Esophagus muscularis mucosa (tissue), 4 donors: Measurements from ENCODE around the gene POMT1. TPM values are rescaled to one million over a fixed set of nuclear protein-coding genes. Genes with fewer than 3 reads are reported as not detected.
A peak's percentile ranks its signal among the peaks of the same experiment; 100 is the strongest.

Experiments used
- DNase-seq: peaks from one replicate; pipeline ENCODE4 v3.0.0-alpha.2; 2017; ENCODE audit errors: extremely low spot score
- H3K27ac ChIP-seq, 4 donors: fragments of 200-600 bp; sonication (generic); replicated peaks in 1 of 4; 1 replicate in 3 of 4; 2 replicates in 1 of 4; pipeline ENCODE4 v1.5.1; 2016 to 2019; ENCODE audit warnings: mild to moderate bottlenecking in 1 of 4
- H3K27me3 ChIP-seq, 4 donors: fragments of 200-600 bp; sonication (generic); one replicate each; pipeline versions ENCODE4 v1.5.1 to v1.6.0; 2016 to 2019
- H3K36me3 ChIP-seq, 4 donors: fragments of 200-600 bp; sonication (generic); one replicate each; pipeline ENCODE4 v1.5.1; 2016 to 2019
- H3K4me1 ChIP-seq, 4 donors: fragments of 200-600 bp; sonication (generic); one replicate each; pipeline ENCODE4 v1.5.1; 2016 to 2019
- H3K4me3 ChIP-seq, 4 donors: fragments of 200-600 bp; sonication (generic); 1 replicate in 2 of 4; 2 replicates in 2 of 4; pipeline ENCODE4 v1.5.1; 2016 to 2019; ENCODE audit warnings: mild to moderate bottlenecking in 4 of 4, moderate library complexity in 1 of 4
- H3K9me3 ChIP-seq, 4 donors: fragments of 200-600 bp; sonication (generic); 1 replicate in 3 of 4; 2 replicates in 1 of 4; pipeline ENCODE4 v1.5.1; 2016 to 2019
- EP300 ChIP-seq: sonication (generic); formaldehyde crosslinking; IDR thresholded peaks from one replicate; pipeline ENCODE4 v1.6.1; 2017; ENCODE audit warnings: antibody characterized with exemption
- POLR2A ChIP-seq: fragments of 450-650 bp; IDR thresholded peaks from one replicate; pipeline ENCODE4 v1.6.1; 2017; ENCODE audit warnings: antibody characterized with exemption, moderate library complexity, mild to moderate bottlenecking, low read depth
- POLR2AphosphoS5 ChIP-seq, 2 donors: sonication (generic); formaldehyde crosslinking; IDR thresholded peaks; one replicate each; pipeline ENCODE4 v1.6.1; 2017; ENCODE audit warnings: antibody characterized with exemption in 2 of 2
- WGBS: methylation state at CpG from one replicate; pipeline ENCODE4 v1.1.5; 2018; 5-methylcytosine and 5-hydroxymethylcytosine counted together
- intact Hi-C: fragments of 100-400 bp; cut with DNase I; formaldehyde crosslinking; loops from one replicate; pipeline ENCODE4 v1.15.1; 2023
- total RNA-seq, 4 donors: library from RNA; depleted of rRNA; stranded (reverse); fragments of >200 nt; gene quantifications; one replicate each; pipeline versions ENCODE4 v1.1.0 to v1.2.1, GENCODE V29; 2016
- TF ChIP-seq, protein P1 (sequence below), 3 experiments: fragments of 200-600 bp in 2 of 3; fragments of 450-650 bp in 1 of 3; sonication (generic) in 2 of 3; IDR thresholded peaks; one replicate each; pipeline ENCODE4 v1.5.1; 2017 to 2019; ENCODE audit warnings: antibody characterized with exemption in 3 of 3, mild to moderate bottlenecking in 2 of 3, moderate library complexity in 1 of 3

Gene POMT1
- total RNA-seq, 4 donors from 2014 or later, result 22.6 to 39.2 (median 25.0) TPM

- intact Hi-C loops, result no loop called here
- TF ChIP-seq POLR2A (no peak), EP300 (no peak), POLR2AphosphoS5 (IDR thresholded peaks at IDR 0.05) (no peak)
- TF ChIP-seq, protein P1, sequence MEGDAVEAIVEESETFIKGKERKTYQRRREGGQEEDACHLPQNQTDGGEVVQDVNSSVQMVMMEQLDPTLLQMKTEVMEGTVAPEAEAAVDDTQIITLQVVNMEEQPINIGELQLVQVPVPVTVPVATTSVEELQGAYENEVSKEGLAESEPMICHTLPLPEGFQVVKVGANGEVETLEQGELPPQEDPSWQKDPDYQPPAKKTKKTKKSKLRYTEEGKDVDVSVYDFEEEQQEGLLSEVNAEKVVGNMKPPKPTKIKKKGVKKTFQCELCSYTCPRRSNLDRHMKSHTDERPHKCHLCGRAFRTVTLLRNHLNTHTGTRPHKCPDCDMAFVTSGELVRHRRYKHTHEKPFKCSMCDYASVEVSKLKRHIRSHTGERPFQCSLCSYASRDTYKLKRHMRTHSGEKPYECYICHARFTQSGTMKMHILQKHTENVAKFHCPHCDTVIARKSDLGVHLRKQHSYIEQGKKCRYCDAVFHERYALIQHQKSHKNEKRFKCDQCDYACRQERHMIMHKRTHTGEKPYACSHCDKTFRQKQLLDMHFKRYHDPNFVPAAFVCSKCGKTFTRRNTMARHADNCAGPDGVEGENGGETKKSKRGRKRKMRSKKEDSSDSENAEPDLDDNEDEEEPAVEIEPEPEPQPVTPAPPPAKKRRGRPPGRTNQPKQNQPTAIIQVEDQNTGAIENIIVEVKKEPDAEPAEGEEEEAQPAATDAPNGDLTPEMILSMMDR (IDR thresholded peaks at IDR 0.05), result no peak
- no peak for DNase-seq
- peaks cover 17 to 25% (median 20%) of the 10 kb centered on the region in 4 donors for H3K4me1 ChIP-seq
- H3K4me3 ChIP-seq, result peak overlapping the region; percentile 93 to 100 (median 97)
- peak overlapping the region; percentile 86 to 91 (median 88) for H3K27ac ChIP-seq
- H3K36me3 ChIP-seq, result peaks cover 34 to 53% (median 48%) of the 10 kb centered on the region in 4 donors
- H3K9me3 ChIP-seq, result no peaks in the 10 kb centered on the region
- 52% methylated on average over 19 of the region's 24 CpGs for WGBS
- H3K27me3 ChIP-seq, result no peaks in the 10 kb centered on the region
Observed at GRCh38 chr9:131529597-131530545, 27.2 kb downstream of the POMT1 start.

GRCh38 chr9:131530546-131530919 lies 27.8 kb downstream of the POMT1 start:
- TF ChIP-seq, protein P1 (IDR thresholded peaks at IDR 0.05), result peak; percentile 21 to 36 (median 32)
- TF ChIP-seq POLR2A (no peak), POLR2AphosphoS5 (IDR thresholded peaks at IDR 0.05) (no peak)
- Histone ChIP-seq H3K4me1 (peaks cover 17 to 25% (median 20%) of the 10 kb centered on the region in 4 donors), H3K9me3 (no peaks in the 10 kb centered on the region), H3K27ac (peak overlapping the region; percentile 86 to 91 (median 88)), H3K27me3 (no peaks in the 10 kb centered on the region), H3K4me3 (peak overlapping the region; percentile 93 to 100 (median 97)), H3K36me3 (peaks cover 33 to 46% (median 42%) of the 10 kb centered on the region in 4 donors)
- no peak for DNase-seq
- intact Hi-C loops, result no loop called here
- WGBS, result 2% methylated on average over 10 of the region's 29 CpGs

DNA sequence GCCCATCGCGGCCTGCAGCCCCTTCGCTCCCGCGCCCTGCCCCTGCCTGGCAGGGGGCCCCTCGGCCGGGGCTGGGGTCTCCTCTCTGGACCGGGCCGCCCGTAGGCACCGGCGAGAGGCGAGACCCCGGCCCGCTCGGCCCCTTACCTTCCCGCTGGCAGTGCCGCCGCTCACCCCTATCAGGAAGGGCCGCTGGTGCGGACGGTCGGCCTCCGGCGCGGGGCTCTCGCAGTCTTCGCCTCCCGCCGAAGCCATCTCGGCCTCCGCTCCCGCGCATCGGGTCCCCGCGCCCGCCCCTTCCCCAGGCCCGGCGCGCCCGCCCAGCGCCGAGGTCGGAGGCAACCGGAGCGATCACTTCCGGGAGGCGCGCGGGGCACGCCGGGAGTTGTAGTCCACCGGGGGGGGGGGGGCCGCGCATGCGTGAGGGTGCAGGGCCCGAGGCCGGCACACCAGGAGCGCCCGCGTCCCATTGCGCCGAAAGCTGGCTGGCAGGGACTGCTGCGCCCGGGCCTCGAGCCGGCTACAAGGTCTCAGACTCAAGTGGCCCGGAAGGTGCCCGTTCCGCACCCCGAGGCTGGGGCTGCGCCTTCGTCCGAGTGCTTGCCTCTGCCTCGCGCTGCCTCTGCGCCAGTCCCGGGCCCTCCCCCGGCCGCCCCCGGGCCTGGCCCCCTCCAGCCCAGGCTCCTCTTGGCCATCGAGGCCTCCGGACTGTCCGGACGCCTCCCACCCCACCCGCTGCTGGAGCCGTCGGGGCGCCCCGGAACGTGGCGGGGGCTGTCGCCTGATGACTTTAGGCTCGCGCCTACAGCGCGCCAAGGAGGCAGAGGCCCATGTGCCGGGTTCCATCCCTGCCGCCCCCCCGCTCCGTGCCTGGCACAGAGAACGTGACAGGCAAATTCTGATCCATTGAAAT lies 28.5 kb downstream of the POMT1 start, which contains the start of gene UCK1:
Gene UCK1 (minus strand): TSS at position 344 of the 913 bp plus-strand sequence. CDS start 89 bp downstream, at position 255.
- H3K9me3 ChIP-seq, result no peaks in the 10 kb centered on the region
- TF ChIP-seq, protein P1 (IDR thresholded peaks at IDR 0.05), result peak in 2 of 3 experiments; percentile 6 to 22
- TF ChIP-seq POLR2AphosphoS5 (IDR thresholded peaks at IDR 0.05) (peak; percentile 75 to 85), EP300 (no peak), POLR2A (peak; percentile 32)
- H3K36me3 ChIP-seq, result peaks cover 27 to 40% (median 35%) of the 10 kb centered on the region in 4 donors
- intact Hi-C loops, result no loop called here
- 2% methylated on average over 22 of the region's 103 CpGs for WGBS
- DNase-seq, result peak; percentile 94
- H3K4me1 ChIP-seq, result peaks cover 17 to 25% (median 20%) of the 10 kb centered on the region in 4 donors
- peak within 1 kb of the TSS; percentile 86 to 91 (median 88) for H3K27ac ChIP-seq
- H3K27me3 ChIP-seq, result no peaks in the 10 kb centered on the region
- H3K4me3 ChIP-seq, result peak within 1 kb of the TSS; percentile 93 to 100 (median 97)

DNA sequence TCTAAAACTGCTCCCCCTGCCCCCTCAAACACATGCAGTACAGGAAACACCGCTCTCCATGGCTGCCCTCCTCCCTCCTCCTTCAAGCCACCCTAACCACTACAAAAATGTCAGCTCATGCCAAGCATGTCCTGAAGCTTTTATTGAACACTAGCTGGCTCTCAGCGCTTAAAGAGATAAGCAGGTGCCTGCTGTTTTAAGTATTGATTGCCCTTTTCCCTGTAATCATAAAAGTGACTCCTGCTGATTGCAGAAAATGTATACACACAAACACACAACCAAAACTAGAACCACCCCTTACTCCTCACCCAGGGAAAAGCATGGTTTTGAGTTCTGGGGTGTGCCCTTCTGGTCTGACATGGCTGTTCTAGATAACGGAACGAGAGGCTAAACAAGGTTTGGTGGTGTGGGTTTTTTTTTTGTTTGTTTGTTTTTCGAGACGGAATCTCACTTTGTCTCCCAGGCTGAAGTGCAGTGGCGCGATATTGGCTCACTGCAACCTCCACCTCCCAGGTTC lies 32.1 kb downstream of the POMT1 start:
- no peak for DNase-seq
- Histone ChIP-seq H3K4me3 (no peak overlapping the region), H3K4me1 (peaks cover 15 to 18% (median 15%) of the 10 kb centered on the region in 4 donors), H3K36me3 (peaks cover 0 to 4% (median 1%) of the 10 kb centered on the region in 4 donors), H3K9me3 (no peaks in the 10 kb centered on the region), H3K27me3 (no peaks in the 10 kb centered on the region), H3K27ac (no peak overlapping the region)
- 69% methylated on average over 8 of the region's 8 CpGs for WGBS
- no peak for TF ChIP-seq POLR2AphosphoS5 (IDR thresholded peaks at IDR 0.05)
- TF ChIP-seq POLR2A, result no peak
- TF ChIP-seq, protein P1 (IDR thresholded peaks at IDR 0.05), result no peak
- TF ChIP-seq EP300, result no peak
- intact Hi-C loops, result no loop called here
